GM19025 (cell line): Measurements from ENCODE around the gene ZNF335.
"Not testable (repeated sequence)": the region's sequence is repeated elsewhere in the genome, so short reads cannot be mapped to it uniquely, and the experiment has no call there.

Experiments
- ATAC-seq: cut with Tn5 transposase; IDR thresholded peaks from one replicate; pipeline ENCODE4 v1.9.1; 2021; ENCODE audit warnings: mild to moderate bottlenecking, low read depth, moderate library complexity; ENCODE audit not compliant: unreplicated experiment

The ZNF335 gene

DNA sequence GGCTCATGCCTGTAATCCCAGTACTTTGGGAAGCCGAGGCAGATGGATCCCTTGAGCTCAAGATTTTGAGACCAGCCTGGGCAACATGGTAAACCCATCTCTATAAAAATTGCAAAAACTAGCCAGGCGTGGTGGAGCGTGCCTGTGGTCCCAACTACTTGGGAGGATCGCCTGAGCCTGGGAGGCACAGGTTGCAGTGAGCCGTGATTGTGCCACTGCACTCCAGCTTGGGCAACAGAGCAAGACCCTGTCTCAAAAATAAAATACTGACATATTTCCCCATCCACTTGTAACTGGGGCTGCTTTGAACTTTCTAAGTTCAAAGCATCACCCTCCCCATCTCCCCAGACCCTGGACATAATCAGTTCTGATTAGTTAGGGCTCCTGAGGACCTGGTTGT lies 29.5 kb upstream of the ZNF335 start:
- no peak for ATAC-seq

DNA sequence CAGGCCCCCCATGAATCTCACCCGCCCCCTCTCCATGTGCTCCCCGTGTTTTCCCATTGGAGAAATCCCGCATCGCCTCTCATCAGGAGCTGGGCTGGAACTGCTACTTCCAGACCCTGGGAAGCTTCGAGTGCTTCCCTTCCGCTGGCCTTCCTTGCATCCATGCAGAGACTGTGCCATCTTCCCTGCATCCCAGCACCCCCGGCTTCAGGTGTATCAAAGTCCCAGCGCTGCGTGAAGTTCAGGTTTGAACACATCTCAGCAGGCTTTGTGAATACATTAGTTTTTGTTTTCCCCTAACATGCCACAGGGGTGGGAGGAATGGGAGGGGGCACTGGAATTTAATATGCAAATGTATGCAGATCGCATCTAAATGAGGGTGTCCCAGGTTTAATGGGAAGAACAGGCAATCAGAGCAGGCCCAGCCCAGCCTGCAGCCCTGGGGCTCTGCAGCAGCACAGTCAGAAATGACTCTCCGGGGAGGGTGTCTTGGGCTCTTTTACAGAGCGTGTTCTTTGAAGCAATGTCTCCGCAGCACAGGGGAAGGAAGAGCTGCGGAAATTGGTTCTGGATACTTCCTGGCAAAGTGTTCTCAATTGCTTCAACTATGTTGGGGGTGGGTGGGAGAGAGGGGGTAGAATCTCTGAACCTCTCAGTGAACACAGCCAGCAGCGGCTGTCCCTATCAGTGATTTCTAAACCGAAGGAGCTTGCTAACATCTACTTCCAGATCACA lies 28.4 kb upstream of the ZNF335 start:
- no peak for ATAC-seq

DNA sequence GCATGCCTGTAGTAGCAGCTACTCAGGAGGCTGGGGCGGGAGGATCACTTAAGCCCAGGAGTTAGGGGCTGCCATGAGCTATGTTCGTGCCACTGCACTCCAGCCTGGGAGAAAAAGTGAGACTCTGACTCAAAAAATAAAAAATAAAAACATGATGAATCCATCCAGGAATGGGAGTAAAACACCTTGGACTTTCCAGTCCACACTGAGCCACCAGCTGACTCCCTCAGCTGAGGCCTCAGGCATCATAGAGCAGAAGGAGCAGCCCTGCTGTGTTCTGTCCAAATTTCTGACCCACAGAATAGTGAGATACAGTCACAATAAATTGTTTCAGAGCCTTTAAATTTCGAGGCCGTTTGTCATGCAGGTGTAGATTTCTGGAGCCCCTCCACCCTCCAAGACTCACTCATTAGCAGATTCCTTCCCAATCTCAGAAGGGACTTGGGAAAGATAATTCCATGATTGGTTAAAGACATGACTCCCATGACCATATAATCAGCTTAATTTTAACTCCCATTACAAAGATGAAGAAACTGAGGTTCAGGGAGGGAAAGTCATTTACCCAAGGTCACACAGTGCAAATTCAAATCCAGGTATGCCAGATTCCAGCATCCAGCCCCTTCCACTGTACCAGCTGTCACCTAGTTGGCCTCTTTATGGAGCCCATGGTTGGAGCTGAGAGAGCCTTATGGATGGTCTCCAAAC lies 27.7 kb upstream of the ZNF335 start:
- ATAC-seq: no peak

DNA sequence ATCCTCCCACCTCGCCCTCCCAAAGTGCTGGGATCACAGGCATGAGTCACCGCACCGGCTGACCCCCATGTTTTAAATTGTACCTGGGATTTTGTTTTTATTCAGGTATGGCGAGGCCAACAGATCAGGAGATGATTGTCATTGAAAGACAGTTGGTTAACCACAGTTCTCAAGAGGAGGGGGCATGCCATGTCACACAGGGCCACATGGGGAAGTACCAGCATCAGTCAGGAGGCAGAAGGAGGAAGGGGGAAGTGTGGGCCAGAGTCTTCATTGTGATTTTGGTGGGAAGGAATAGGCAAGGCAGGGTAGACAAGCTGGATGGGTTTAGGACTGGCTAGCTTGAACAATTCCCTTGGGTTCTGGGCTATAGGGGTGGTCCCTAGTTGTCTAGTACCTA lies 26.8 kb upstream of the ZNF335 start:
- no peak for ATAC-seq

DNA sequence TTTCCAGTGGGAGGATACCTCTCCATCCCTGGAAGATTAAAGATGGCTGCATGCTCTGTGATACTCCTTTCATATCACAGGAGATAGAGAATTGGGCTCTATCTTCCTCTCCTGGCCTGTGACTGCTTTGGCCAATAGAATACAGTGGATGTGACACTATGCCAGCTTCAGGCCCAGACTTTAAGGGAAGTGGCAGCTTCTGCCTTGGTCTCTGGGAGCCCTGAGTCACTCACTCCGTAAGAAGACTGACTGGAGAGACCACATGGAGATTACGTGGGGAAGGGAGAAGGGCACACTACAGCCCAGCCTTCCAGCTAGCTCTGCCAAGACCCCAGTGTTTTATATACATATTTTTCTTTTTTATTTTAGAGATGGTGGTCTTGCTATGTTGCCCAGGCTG lies 26.3 kb upstream of the ZNF335 start:
- ATAC-seq: no peak

DNA sequence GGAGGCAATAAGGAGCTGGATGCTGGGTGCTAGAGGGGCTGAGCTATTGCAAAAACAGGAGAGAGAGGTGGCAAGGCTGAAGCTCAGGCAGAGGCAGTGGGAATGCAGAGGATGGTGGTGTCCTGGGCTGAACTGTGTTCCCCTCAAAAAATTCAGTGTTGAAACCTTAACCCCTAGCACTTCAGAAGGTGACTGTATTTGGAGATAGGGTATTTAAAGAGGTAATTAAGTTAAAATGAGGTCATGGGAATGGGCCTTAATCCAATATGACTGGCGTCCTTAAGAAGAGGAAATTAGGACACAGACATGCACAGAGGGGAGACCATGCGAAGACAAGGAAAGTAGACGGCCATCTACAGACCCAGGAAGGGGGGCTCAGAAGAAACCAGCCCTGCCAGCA lies 25.2 kb upstream of the ZNF335 start:
- ATAC-seq: no peak

DNA sequence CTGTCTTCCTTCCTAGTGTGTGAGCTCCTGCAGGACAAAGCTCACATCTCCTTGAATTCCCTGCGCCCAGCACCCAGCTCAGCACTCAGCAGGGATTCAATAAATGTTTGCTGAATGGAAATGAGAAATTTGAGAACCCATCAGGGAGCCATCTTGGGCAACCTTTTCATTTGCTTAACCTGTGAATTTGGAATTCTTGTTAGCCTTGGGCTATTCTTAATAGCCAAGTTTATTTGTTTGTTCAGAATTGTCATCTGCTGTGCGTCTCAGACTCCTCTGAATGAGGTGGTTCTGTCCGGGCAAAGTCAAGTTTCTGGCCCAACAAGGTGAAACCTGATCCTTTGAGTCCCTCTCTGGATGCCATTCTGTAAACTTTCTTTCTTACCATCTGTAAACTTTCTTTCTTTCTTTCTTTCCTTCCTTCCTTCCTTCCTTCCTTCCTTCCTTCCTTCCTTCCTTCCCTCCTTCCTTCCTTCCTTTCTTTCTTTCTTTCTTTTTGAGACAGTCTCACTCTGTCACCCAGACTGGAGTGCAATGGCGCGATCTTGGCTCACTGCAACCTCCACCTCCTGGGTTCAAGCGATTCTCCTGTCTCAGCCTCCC lies 23.6 kb upstream of the ZNF335 start:
- ATAC-seq: not testable (repeated sequence)

DNA sequence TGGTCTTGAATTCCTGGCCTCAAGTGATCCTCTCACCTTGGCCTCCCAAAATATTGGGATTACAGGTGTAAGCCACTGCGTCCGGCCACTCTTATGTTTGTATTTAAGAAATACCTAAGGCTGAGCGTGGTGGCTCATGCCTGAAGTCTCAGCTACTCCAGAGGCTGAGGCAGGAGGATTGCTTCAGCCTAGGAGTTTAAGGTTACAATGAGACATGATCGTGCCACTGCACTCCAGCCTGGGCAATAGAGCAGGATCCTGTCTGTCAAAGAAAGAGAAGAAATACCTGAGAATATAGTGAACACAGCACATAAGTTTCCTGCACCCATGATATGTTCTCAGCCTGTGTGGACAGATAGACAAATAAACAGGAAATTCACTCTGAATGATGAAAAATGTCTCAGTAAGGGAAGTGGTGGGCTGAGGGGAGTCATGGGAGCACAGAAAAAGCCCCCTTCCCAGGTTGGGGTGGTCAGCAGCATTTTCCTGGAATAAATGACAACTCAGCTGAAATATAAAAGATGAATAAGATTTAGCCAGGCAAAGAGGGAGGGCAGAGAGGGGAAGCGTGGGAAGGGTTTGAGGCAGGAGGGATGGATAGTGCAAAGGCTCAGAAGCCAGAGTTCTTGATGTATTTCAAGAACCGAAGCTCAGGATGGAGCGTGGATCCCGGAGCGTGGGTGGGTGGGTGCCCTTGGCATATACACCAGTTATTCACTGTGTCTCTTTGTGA lies 22.9 kb upstream of the ZNF335 start:
- no peak for ATAC-seq

DNA sequence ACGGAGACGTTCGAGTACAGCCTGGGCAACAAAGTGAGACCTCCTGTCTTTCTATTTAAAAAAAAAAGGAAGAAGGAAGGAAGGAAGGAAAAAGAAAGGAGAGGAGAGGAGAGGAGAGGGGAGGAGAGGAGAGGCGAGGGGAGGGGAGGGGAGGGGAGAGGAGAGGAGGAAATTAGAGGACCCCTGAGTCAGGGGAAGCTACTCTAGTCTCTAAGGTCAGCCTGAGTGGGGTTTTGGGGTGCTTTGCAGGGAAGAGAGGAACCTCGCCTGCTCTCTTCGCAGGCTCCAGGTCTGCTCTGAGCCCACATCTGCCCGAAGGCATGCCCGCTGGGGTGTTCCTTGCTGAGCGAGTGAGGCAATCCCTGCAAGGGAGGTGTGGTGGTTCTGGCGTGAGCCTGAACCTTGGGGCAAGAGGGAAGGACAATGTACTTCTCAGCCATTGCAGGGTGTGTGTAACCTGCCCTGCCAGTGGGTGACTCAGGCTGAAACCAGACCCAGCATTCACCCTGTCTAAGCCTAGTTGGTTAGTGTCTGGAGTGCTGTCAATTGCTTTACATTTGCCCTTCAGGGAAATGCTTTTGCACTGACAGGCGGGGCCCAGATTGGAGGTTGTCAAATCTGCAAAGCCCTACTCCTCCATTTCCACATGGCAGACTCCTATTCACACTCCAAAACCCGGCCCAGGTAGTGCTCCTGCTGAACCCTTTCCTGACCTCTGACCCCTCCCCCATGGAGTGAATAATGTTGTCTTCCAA lies 21.4 kb upstream of the ZNF335 start:
- no peak for ATAC-seq

DNA sequence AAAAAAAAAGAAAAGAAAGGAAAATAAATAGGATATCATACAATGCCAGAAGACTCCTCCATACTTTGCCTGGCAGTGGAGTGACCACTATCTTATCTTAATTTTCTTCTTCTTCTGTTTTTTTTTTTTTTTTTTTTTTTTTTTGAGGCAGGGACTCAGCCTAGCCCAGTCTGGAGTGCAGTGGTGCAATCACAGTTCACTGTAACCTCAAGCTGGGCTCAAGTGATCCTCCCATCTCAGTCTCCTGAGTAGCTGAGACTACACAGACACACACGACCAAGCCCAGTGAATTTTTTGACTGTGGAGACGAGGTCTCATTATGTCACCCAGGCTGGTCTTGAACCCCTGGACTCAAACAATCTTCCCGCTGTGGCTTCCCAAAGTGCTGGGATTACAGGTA lies 19.6 kb upstream of the ZNF335 start:
- ATAC-seq: no peak

DNA sequence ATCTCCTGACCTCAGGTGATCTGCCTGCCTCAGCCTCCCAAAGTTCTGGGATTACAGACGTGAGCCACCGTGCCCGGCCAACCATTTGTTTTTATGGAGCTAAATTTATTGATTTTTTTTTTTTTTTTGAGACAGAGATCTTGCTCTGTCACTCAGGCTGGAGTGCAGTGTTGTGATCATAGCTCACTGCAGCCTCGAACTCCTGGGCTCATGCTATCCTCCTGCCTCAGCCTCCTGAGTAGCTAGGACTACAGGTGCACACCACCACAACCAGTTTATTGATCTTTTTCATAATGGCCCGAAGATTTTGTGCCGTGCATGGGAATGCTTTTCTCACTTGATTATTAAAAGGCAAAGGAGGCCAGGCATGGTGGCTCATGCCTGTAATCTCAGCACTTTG lies 16.8 kb upstream of the ZNF335 start:
- ATAC-seq: not testable (repeated sequence)

DNA sequence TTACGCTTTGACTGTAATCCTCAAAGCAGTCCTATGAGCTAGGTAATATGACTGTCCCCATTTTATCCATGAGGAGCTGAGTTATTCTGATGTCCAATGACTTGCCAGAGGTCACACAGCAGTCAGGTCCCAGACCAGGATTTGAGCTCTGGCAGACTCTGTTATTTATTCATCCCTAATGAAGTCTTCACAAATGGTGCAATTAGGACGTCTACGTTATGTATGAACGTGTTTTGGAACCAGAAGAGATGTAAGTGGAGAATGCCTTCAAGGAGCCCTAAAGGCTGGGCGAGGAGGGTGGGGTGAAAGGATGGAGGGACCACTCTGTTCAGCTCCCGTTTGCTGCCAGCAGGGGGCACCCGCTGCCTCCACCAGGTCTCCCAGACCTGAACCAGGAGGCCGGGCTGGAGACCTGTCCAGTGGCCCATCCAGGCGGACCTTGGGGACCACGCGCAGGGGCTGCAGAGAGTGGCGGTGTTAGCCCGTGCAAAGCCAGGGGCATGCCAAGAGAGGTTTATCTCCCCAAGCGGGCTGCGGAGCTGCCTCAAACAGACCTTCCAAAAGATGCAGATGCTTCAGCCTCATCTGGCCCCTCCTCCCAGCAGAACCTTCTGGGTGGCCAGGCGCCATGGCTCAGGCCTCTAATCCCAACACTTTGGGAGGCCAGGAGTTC lies 15.2 kb upstream of the ZNF335 start:
- ATAC-seq: no peak

DNA sequence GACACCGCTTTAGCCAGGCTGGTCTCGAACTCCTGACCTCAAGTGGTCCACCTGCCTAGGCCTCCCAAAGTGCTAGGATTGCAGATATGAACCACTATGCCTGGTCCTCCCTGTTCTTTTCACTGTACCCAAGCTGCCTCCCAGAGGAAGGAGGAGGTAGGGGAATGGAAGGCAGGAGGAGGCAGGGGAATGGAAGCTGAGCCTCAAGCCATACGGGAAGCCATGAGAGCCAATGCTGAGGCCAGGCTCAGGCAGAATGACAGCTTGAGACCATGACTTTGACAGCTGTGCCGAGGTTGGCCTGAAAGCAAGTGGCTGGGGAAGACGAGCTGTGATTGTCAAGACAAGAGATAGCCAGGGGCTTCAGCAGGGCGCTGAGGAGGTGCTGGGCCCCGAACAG lies 13.6 kb upstream of the ZNF335 start:
- no peak for ATAC-seq

DNA sequence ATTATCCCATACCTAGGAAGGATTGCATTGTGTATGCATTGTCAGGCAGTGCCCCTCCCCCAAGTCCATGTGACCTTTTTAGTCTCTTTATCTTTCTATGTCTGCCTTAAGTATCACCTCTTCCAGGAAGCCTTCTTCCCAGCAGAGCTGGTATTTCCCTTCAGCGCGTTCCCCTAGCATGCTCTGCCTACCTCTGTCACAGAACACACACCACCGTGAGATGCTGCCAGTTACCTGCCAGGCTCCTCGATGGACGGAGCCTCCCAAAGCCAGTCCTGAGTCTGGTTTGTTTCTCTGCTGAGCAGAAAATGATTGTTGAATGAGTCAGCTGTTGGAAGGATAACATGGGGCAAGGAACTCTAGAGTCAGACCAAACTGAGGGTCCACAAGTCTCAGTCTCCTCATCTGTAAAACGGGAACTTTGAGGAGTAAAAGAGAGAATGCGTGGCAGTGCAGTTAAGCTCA lies 11.3 kb upstream of the ZNF335 start:
- ATAC-seq: no peak

DNA sequence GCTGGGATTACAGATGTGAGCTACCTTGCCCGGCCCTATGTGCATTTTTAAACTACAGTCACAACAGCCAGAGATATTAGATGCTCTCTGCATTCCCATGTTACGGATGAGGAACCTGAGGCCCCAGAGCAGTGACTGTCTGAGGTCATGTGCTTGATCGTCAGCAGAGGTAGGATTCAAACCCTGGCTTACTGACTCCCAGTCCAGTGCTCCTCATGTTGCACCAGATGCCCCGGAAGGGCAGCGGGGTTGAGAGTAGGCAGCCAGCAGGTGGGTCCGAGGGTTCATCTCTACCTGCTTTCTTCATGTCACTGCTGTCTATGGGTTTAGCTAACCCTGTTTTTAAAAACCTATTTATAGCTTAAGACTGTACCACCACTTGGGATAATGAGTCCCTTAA lies 9.3 kb upstream of the ZNF335 start:
- no peak for ATAC-seq

DNA sequence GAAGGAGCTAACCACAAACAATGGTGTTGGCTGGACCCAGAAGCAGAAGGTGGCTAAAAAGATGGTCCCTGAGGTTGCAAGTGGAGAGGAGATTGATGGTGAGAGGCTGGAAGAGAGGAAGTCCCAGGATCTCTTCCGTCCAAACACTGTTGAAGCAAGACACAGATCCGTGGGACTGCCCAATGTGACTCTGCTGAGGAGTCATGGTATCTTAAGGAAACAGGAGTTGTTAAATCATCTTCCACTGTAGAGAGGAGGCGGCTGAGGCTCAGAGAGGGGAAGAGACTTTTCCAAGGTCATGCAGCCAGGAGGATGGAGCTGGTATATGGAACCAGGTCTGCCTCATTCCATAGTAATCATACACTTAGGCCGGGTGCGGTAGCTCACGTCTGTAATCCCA lies 4.1 kb upstream of the ZNF335 start:
- ATAC-seq: no peak

DNA sequence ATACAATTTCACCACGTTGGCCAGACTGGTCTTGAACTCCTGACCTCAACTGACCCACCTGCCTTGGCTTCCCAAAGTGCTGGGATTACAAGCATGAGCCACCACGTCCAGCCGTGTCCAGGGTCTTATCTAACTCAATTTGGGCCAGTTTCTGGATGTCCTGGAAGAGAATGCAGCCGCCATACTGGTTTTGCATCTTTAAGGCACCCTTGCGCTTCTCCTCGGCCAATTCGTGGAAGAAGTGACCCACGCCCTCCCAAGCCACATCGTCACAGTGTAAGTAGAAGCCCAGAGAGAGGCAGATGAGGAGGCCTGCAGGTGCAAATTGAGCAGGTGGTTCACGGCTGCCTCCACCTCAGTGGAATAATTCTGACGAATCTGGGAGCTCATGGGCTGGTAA lies 3.7 kb upstream of the ZNF335 start:
- ATAC-seq: no peak

DNA sequence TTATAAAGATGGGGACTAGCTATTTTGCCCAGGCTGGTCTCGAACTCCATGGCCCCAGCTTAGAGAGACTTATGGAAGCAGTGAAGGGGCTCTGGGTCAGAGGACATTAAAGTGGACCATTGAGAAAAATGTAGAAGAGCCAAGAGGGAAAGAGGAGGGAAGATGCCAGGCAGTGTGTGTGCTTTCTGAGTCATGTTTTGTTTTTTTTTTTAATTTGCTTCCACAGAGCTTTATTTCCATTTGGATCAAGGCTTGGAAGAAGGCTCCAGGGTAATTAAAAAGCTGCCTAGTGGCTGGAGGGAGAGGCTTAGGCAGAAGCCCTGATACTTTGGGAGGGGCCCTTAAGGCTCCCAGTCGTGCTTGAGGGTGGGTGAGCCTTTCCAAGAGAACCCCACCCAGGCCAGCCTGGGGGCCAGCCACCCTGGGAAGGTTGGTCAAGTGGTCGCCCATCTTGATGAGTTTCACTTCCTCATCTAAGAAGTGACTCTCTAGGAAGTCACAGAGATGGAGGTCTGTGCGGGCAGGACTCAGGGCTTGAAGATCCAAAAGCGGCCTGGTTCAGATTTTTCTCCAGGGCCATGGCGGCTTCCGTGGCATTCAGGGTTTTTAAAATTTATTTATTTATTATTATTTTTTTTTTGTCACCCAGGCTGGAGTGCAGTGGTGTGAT lies 3.0 kb upstream of the ZNF335 start:
- no peak for ATAC-seq

DNA sequence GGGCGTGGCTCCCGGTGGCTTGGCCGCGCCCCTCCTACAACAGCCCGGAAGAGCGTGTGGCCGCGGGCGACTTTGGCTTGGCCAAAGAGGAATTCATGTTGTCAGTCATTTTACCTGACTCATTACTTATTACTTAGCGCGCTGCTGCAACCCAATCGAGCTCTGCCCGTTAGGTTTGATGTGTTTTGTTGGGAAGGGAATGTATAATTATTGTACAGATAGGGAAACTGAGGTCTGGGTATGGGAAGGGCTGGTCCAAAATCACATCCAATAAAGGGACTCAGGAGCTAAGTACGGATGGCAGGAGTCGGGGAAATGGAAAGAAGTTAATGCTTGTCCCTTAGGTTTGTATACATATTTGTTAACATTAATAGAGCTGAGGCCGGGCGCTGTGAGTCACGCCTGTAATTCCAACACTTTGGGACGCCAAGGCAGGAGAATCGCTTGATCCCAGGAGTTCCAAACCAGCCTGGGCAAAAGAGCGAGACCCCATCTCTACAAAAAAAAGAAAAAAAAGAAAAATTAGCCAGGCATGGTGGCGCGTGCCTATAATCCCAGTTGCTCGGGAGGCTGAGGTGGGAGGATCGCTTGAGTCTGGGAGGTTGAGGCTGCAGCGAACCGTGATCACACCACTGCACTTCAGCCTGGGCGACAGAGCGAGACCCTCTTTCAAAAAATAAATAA lies 639 bp upstream of the ZNF335 start:
- no peak for ATAC-seq
